OCI-LY1 (cell line): Measurements from ENCODE around the gene KCNK7.

ENCODE experiments used
- H2AFZ ChIP-seq: fragments of 200-600 bp; sonication (generic), shearing (Covaris generic); 2 replicates; pipeline ENCODE4 v1.6.0; 2014; ENCODE audit warnings: antibody characterized with exemption, mild to moderate bottlenecking, low read length
- H3F3A ChIP-seq: fragments of 200-600 bp; sonication (generic), shearing (Covaris generic); 2 replicates; pipeline ENCODE4 v1.6.0; 2014; ENCODE audit warnings: mild to moderate bottlenecking, antibody characterized with exemption, low read length, moderate library complexity; ENCODE audit not compliant: insufficient read depth
- H3K27ac ChIP-seq: fragments of 200-600 bp; sonication (generic); 2 replicates; pipeline ENCODE4 v1.5.1; 2014; ENCODE audit warnings: low read length, mixed run types, mild to moderate bottlenecking, low read depth; ENCODE audit not compliant: poor library complexity, severe bottlenecking
- H3K27me3 ChIP-seq: fragments of 200-600 bp; sonication (generic); 2 replicates; pipeline ENCODE4 v1.6.0; 2014; ENCODE audit warnings: antibody characterized with exemption, mild to moderate bottlenecking, low read length, moderate library complexity; ENCODE audit not compliant: insufficient read depth
- H3K36me3 ChIP-seq: fragments of 200-600 bp; sonication (generic); 2 replicates; pipeline ENCODE4 v1.6.1; 2014; ENCODE audit warnings: mild to moderate bottlenecking, antibody characterized with exemption, low read length, moderate library complexity, mixed read lengths; ENCODE audit not compliant: insufficient read depth
- H3K4me1 ChIP-seq: fragments of 200-600 bp; sonication (generic); 2 replicates; pipeline ENCODE4 v1.5.1; 2014; ENCODE audit warnings: mild to moderate bottlenecking, low read length, moderate library complexity; ENCODE audit not compliant: insufficient read depth, severe bottlenecking
- H3K4me2 ChIP-seq: fragments of 200-600 bp; sonication (generic), shearing (Covaris generic); 2 replicates; pipeline ENCODE4 v1.6.1; 2014; ENCODE audit warnings: low read length
- H3K4me3 ChIP-seq: fragments of 200-600 bp; sonication (generic); 2 replicates; pipeline ENCODE4 v1.5.1; 2014; ENCODE audit warnings: low read length, low read depth, mild to moderate bottlenecking, mixed read lengths; ENCODE audit not compliant: poor library complexity, severe bottlenecking
- H3K79me2 ChIP-seq: fragments of 200-600 bp; shearing (Covaris generic); 2 replicates; pipeline ENCODE4 v1.6.1; 2016; ENCODE audit warnings: mixed run types, low read length, mixed read lengths; ENCODE audit not compliant: insufficient read depth
- H3K9ac ChIP-seq: fragments of 200-600 bp; sonication (generic), shearing (Covaris generic); 2 replicates; pipeline ENCODE4 v1.6.1; 2014; ENCODE audit warnings: mild to moderate bottlenecking, low read length, mixed read lengths
- H3K9me2 ChIP-seq: fragments of 200-600 bp; sonication (generic), shearing (Covaris generic); 2 replicates; pipeline ENCODE4 v1.6.1; 2014; ENCODE audit warnings: low read depth, mild to moderate bottlenecking, low read length, mixed read lengths
- H3K9me3 ChIP-seq: fragments of 200-600 bp; shearing (Covaris generic); 2 replicates; pipeline ENCODE4 v1.6.1; 2014; ENCODE audit warnings: low read length, mixed read lengths
- H4K20me1 ChIP-seq: fragments of 200-600 bp; sonication (generic), shearing (Covaris generic); 2 replicates; pipeline ENCODE4 v1.6.0; 2016; ENCODE audit warnings: mild to moderate bottlenecking, low read length; ENCODE audit not compliant: insufficient read depth
- CTCF ChIP-seq: fragments of 200-600 bp; sonication (generic), shearing (Covaris generic); IDR thresholded peaks from 2 replicates; pipeline ENCODE4 v1.5.1; 2017; ENCODE audit warnings: mild to moderate bottlenecking, antibody characterized with exemption, low read length, moderate library complexity, mixed read lengths
- EZH2 ChIP-seq: fragments of 200-600 bp; sonication (generic), shearing (Covaris generic); IDR thresholded peaks from 2 replicates; pipeline ENCODE4 v1.8.0; 2017; ENCODE audit warnings: borderline replicate concordance, mixed run types, mild to moderate bottlenecking, antibody characterized with exemption, low read length, moderate library complexity, mixed read lengths

The KCNK7 gene

DNA sequence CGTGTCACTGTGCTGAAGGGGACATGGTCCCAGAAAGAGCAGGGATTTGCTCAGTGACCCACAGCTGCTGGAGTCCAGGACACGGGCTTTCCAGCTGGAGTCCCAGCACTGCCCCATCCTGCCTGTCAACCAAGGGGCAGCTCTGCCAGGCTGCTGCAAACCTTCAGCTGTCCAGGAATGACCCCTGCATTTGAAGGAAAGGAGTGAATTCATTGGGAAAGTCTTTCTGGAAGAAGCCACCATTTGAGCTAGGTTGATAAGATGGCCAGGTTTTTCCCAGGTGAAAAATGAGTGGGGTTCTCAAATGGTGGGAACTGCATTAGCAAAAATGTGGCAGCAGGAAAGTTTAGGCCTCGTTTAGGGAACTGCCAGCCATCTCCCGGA, 9.4 kb downstream of the KCNK7 start:
- H3K27me3 ChIP-seq: no peaks in the 10 kb centered on the region; the same call in none of the 2 replicates
- no peak overlapping the region for H3K27ac ChIP-seq
- H3K79me2 ChIP-seq: no peaks in the 10 kb centered on the region
- peaks cover 26% of the 10 kb centered on the region for H3K4me1 ChIP-seq
- no peak for TF ChIP-seq CTCF
- no peak for TF ChIP-seq EZH2
- H2AFZ ChIP-seq: no peak overlapping the region
- H3K9me3 ChIP-seq: no peaks in the 10 kb centered on the region
- H3K4me2 ChIP-seq: no peak overlapping the region
- H3K36me3 ChIP-seq: no peaks in the 10 kb centered on the region
- H4K20me1 ChIP-seq: no peaks in the 10 kb centered on the region
- H3K9me2 ChIP-seq: no peaks in the 10 kb centered on the region
- H3F3A ChIP-seq: no peaks in the 10 kb centered on the region
- H3K9ac ChIP-seq: no peak overlapping the region
- H3K4me3 ChIP-seq: no peak overlapping the region

DNA sequence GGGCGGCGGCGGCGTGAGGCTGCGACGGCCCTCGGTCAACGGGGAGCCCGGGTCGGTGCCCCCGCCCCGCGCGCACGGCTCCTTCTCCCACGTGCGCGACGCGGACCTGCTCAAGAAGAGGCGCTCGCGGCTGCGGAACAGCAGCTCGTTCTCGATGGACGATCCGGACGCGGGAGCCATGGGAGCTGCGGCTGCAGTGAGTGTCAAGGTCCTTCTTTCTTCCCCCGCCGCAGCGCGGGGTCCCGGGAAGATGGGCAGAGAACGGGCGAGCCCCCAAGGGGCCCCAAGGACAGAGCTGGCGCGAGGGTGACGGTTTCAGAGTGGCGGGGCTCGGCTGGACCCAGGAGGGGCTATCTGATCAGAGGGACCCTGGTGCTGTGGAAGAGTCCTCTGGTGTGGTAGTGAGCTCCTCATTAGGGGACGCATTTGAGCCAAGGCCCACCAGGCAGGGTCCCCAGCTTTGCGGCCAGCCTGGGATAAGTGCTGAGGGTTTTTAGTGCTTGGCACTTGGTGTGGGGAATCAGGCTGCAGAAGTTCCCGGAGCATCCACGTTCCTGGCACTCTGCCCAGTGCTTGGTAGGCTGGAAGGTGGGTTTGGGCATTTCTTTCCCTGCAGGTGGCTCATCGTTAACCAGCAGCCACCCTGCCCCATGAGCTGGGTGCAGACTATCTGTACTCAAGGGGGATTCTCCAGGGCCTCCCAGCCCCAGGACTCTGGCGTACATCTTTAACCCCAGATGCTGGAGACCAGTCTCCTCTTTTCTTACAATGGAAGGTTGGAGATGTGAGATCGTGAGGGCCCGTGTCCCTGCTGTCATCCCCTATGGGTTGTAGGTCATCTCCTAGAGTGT, 10.0 kb downstream of the KCNK7 start:
- no peaks in the 10 kb centered on the region for H3K79me2 ChIP-seq
- H3K27ac ChIP-seq: no peak overlapping the region
- no peaks in the 10 kb centered on the region for H3K9me2 ChIP-seq
- TF ChIP-seq EZH2: no peak
- no peak for TF ChIP-seq CTCF
- H2AFZ ChIP-seq: no peak overlapping the region
- no peaks in the 10 kb centered on the region for H4K20me1 ChIP-seq
- no peak overlapping the region for H3K4me2 ChIP-seq
- no peak overlapping the region for H3K9ac ChIP-seq
- peaks cover 25% of the 10 kb centered on the region for H3K4me1 ChIP-seq
- no peak overlapping the region for H3K4me3 ChIP-seq
- H3K27me3 ChIP-seq: no peaks in the 10 kb centered on the region; the same call in none of the 2 replicates
- H3F3A ChIP-seq: no peaks in the 10 kb centered on the region
- no peaks in the 10 kb centered on the region for H3K9me3 ChIP-seq
- H3K36me3 ChIP-seq: no peaks in the 10 kb centered on the region

DNA sequence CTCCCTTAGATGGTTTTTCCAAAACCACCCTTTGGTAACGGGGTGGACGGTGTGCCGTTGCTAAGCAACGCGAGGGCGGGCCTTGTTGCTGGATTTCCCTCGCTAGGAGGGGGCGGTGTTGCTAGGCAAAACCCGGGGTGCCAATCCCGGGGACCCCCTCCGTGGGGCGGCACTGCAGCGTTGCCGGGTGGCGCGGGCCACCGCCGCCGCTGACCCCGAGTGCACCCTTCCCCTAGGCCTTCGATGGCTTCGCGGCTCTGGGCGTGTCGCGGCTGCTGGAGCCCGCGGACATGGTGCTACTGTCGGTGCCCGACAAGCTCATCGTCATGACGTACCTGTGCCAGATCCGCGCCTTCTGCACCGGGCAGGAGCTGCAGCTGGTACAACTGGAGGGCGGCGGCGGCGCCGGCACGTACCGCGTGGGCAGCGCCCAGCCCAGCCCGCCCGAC, 10.9 kb downstream of the KCNK7 start:
- H3K27ac ChIP-seq: no peak overlapping the region
- no peaks in the 10 kb centered on the region for H3K9me2 ChIP-seq
- no peaks in the 10 kb centered on the region for H3K79me2 ChIP-seq
- peaks cover 16% of the 10 kb centered on the region for H3K4me1 ChIP-seq
- no peak for TF ChIP-seq CTCF
- no peak for TF ChIP-seq EZH2
- H3K36me3 ChIP-seq: no peaks in the 10 kb centered on the region
- no peaks in the 10 kb centered on the region for H3K9me3 ChIP-seq
- H3F3A ChIP-seq: no peaks in the 10 kb centered on the region
- H3K4me3 ChIP-seq: no peak overlapping the region
- no peak overlapping the region for H2AFZ ChIP-seq
- H4K20me1 ChIP-seq: no peaks in the 10 kb centered on the region
- H3K9ac ChIP-seq: no peak overlapping the region
- H3K27me3 ChIP-seq: no peaks in the 10 kb centered on the region; the same call in none of the 2 replicates
- H3K4me2 ChIP-seq: no peak overlapping the region
